HCT116 (cell line): ENCODE measurements around the gene SLC35F3.

Experiments used
- ATF3 ChIP-seq: IDR thresholded peaks from 2 replicates; pipeline ENCODE4 v1.6.1; 2012
- CTCF ChIP-seq, 3 experiments: fragments of 200-600 bp in 1 of 3; sonication (generic) in 1 of 3; IDR thresholded peaks in 2 of 3; conservative IDR thresholded peaks in 1 of 3; 2 replicates each; pipeline ENCODE4 v1.5.1; 2012 to 2017; ENCODE audit warnings: low read depth in 2 of 3, low read length in 2 of 3, antibody characterized with exemption in 1 of 3, borderline replicate concordance in 1 of 3, control low read depth in 1 of 3, mild to moderate bottlenecking in 1 of 3, mixed read lengths in 1 of 3, mixed run types in 1 of 3, moderate library complexity in 1 of 3; ENCODE audit not compliant: insufficient read depth in 1 of 3
- EZH2 ChIP-seq: fragments of 200-600 bp; sonication (generic); IDR thresholded peaks from 2 replicates; pipeline ENCODE4 v1.6.1; 2017; ENCODE audit warnings: antibody characterized with exemption, mixed run types
- EZH2phosphoT487 ChIP-seq: fragments of 200-600 bp; IDR thresholded peaks from 2 replicates; pipeline ENCODE4 v1.6.1; 2018; ENCODE audit warnings: antibody characterized with exemption, borderline replicate concordance
- MAX ChIP-seq: IDR thresholded peaks from 2 replicates; pipeline ENCODE4 v1.6.1; 2012
- POLR2A ChIP-seq: IDR thresholded peaks from 2 replicates; pipeline ENCODE4 v1.7.0; 2011; ENCODE audit warnings: borderline replicate concordance; ENCODE audit not compliant: insufficient read depth, insufficient read length; ENCODE audit errors: extremely low read depth
- YY1 ChIP-seq: IDR thresholded peaks from 2 replicates; pipeline ENCODE4 v1.6.1; 2011; ENCODE audit warnings: low read length, low read depth, moderate library complexity, mild to moderate bottlenecking; ENCODE audit not compliant: insufficient replicate concordance; ENCODE audit errors: extremely low read depth

GRCh38 chr1:234295626-234296025 lies 391.1 kb downstream of the SLC35F3 start:
- TF ChIP-seq EZH2 (no peak), POLR2A (no peak), CTCF (IDR thresholded peaks at IDR 0.05 in 2 of 3, conservative IDR thresholded peaks at IDR 0.05 in 1 of 3; ENCODE audit: borderline replicate concordance in 1 of 3, insufficient read depth in 1 of 3, low read depth in 2 of 3, low read length in 2 of 3) (no peak), ATF3 (no peak), MAX (no peak), EZH2phosphoT487 (no peak), YY1 (no peak)
